Right atrium auricular region (tissue), 2 donors: ENCODE results near the gene PRADC1. TPM values are rescaled to one million over a fixed set of nuclear protein-coding genes. Genes with fewer than 3 reads are reported as not detected.
A peak's percentile ranks its signal among the peaks of the same experiment; 100 is the strongest.

Experiments
- DNase-seq: peaks from one replicate; pipeline ENCODE4 v3.0.0-alpha.2; 2019; ENCODE audit warnings: low spot score
- H3K27ac ChIP-seq, 2 donors: fragments of 200-600 bp; sonication (generic); 1 replicate in 1 of 2; 2 replicates in 1 of 2; pipeline ENCODE4 v1.5.1; 2016 to 2019
- H3K27me3 ChIP-seq, 2 donors: fragments of 200-600 bp; sonication (generic); one replicate each; pipeline versions ENCODE4 v1.5.1 to v1.6.0; 2017 to 2019
- H3K36me3 ChIP-seq: fragments of 200-600 bp; sonication (generic); one replicate; pipeline ENCODE4 v1.5.1; 2016
- H3K4me1 ChIP-seq, 2 donors: fragments of 200-600 bp; sonication (generic); one replicate each; pipeline versions ENCODE4 v1.5.1 to v1.6.0; 2017 to 2019
- H3K4me3 ChIP-seq, 2 donors: fragments of 200-600 bp; sonication (generic); 1 replicate in 1 of 2; 2 replicates in 1 of 2; pipeline ENCODE4 v1.5.1; 2017 to 2019; ENCODE audit warnings: mild to moderate bottlenecking in 1 of 2, moderate library complexity in 1 of 2
- H3K9me3 ChIP-seq, 2 donors: fragments of 200-600 bp; sonication (generic); one replicate each; pipeline ENCODE4 v1.5.1; 2019
- CTCF ChIP-seq, 2 donors: fragments of 200-600 bp; sonication (generic); IDR thresholded peaks; one replicate each; pipeline ENCODE4 v1.5.1; 2019; ENCODE audit warnings: antibody characterized with exemption in 2 of 2
- total RNA-seq, 2 donors: library from RNA; depleted of rRNA; stranded (reverse); fragments of >200 nt; gene quantifications; one replicate each; pipeline ENCODE4 v1.1.0, GENCODE V29; 2016

The PRADC1 gene
- total RNA-seq, 2 donors from 2014 or later = 49.5 to 124 TPM

GRCh38 chr2:73217160-73217559 lies 15.9 kb downstream of the PRADC1 start:
- no peaks in the 10 kb centered on the region for H3K9me3 ChIP-seq
- DNase-seq = no peak
- peaks cover 0 to 24% of the 10 kb centered on the region in 2 donors for H3K4me1 ChIP-seq
- no peaks in the 10 kb centered on the region for H3K27me3 ChIP-seq
- no peak overlapping the region for H3K4me3 ChIP-seq
- no peak for TF ChIP-seq CTCF (IDR thresholded peaks at IDR 0.05)
- H3K36me3 ChIP-seq = peaks cover 31% of the 10 kb centered on the region
- H3K27ac ChIP-seq = no peak overlapping the region

- H3K27ac ChIP-seq = no peak overlapping the region
- no peaks in the 10 kb centered on the region for H3K9me3 ChIP-seq
- peaks cover 0 to 24% of the 10 kb centered on the region in 2 donors for H3K4me1 ChIP-seq
- peaks cover 13% of the 10 kb centered on the region for H3K36me3 ChIP-seq
- no peak for DNase-seq
- H3K27me3 ChIP-seq = no peaks in the 10 kb centered on the region
- peak overlapping the region in 1 of 2 donors; percentile 95 for H3K4me3 ChIP-seq
- TF ChIP-seq CTCF (IDR thresholded peaks at IDR 0.05) = no peak
Measured at GRCh38 chr2:73215254-73215653, 17.8 kb downstream of the PRADC1 start.

GRCh38 chr2:73214120-73215035 lies 18.7 kb downstream of the PRADC1 start, which contains the start of gene SMYD5:
SMYD5 (plus strand) TSS chr2:73214245; CDS start chr2:73214267, 22 bp downstream.
- Histone ChIP-seq H3K27me3 (no peaks in the 10 kb centered on the region), H3K4me1 (peaks cover 0 to 24% of the 10 kb centered on the region in 2 donors), H3K4me3 (peak within 1 kb of the TSS; percentile 93 to 95), H3K9me3 (no peaks in the 10 kb centered on the region), H3K36me3 (peaks cover 4% of the 10 kb centered on the region), H3K27ac (peak within 1 kb of the TSS; percentile 60 to 74)
- DNase-seq = peak; percentile 85
- peak in 1 of 2 donors; percentile 10 for TF ChIP-seq CTCF (IDR thresholded peaks at IDR 0.05)

- Histone ChIP-seq H3K27me3 (no peaks in the 10 kb centered on the region), H3K4me3 (no peak overlapping the region), H3K36me3 (no peaks in the 10 kb centered on the region), H3K9me3 (no peaks in the 10 kb centered on the region), H3K27ac (no peak overlapping the region), H3K4me1 (peaks cover 0 to 16% of the 10 kb centered on the region in 2 donors)
- peak; percentile 89 to 94 for TF ChIP-seq CTCF (IDR thresholded peaks at IDR 0.05)
- peak; percentile 77 for DNase-seq
Measured at GRCh38 chr2:73212448-73213176, 20.4 kb downstream of the PRADC1 start.

GRCh38 chr2:73212098-73212447 lies 21.0 kb downstream of the PRADC1 start:
- H3K4me3 ChIP-seq = no peak overlapping the region
- H3K4me1 ChIP-seq = peaks cover 0 to 16% of the 10 kb centered on the region in 2 donors
- H3K27me3 ChIP-seq = no peaks in the 10 kb centered on the region
- H3K9me3 ChIP-seq = no peaks in the 10 kb centered on the region
- no peak overlapping the region for H3K27ac ChIP-seq
- TF ChIP-seq CTCF (IDR thresholded peaks at IDR 0.05) = no peak
- no peaks in the 10 kb centered on the region for H3K36me3 ChIP-seq
- no peak for DNase-seq
